ENCODE data around the gene MYL10.

GRCh38 chr7:101581891-101582290 lies 47.2 kb downstream of the MYL10 start:
- TF ChIP-seq CTCF (IDR thresholded peaks at IDR 0.05) (no peak), POLR2A (IDR thresholded peaks at IDR 0.05; ENCODE audit: low read depth) (no peak), POLR2AphosphoS5 (IDR thresholded peaks at IDR 0.05) (no peak), EP300 (IDR thresholded peaks at IDR 0.05) (no peak)
